CD14-positive monocyte (primary cell): ENCODE measurements around the gene PTPRE. TPM values are rescaled to one million over a fixed set of nuclear protein-coding genes. Genes with fewer than 3 reads are reported as not detected.

Source experiments
- DNase-seq, 3 donors: peaks; one replicate each; pipeline ENCODE4 v3.0.0-alpha.2; 2011 to 2022
- H2AFZ ChIP-seq: 2 replicates; pipeline ENCODE4 v1.6.0; 2012; ENCODE audit warnings: mild to moderate bottlenecking, low read depth, low read length, inconsistent platforms; ENCODE audit not compliant: insufficient read depth, poor library complexity, severe bottlenecking
- H3K27ac ChIP-seq, 2 donors: 1 replicate in 1 of 2; 2 replicates in 1 of 2; pipeline ENCODE4 v1.5.1; 2012 to 2013; ENCODE audit warnings: low read length in 2 of 2, control low read depth in 1 of 2, inconsistent platforms in 1 of 2, low read depth in 1 of 2, mild to moderate bottlenecking in 1 of 2
- H3K27me3 ChIP-seq, 2 donors: one replicate each; pipeline versions ENCODE4 v1.6.0 to v1.6.1; 2011 to 2013; ENCODE audit warnings: low read length in 2 of 2; ENCODE audit not compliant: control insufficient read depth in 2 of 2, insufficient read depth in 2 of 2
- H3K36me3 ChIP-seq, 2 donors: replicated peaks in 1 of 2; 1 replicate in 1 of 2; 2 replicates in 1 of 2; pipeline versions ENCODE4 v1.5.1 to v1.6.1; 2012 to 2013; ENCODE audit warnings: low read length in 2 of 2, control low read depth in 1 of 2, inconsistent platforms in 1 of 2, mild to moderate bottlenecking in 1 of 2; ENCODE audit not compliant: insufficient read depth in 2 of 2, control insufficient read depth in 1 of 2
- H3K4me1 ChIP-seq, 2 donors: 1 replicate in 1 of 2; 2 replicates in 1 of 2; pipeline versions ENCODE4 v1.5.1 to v1.6.1; 2012 to 2013; ENCODE audit warnings: low read length in 2 of 2, control low read depth in 1 of 2, inconsistent platforms in 1 of 2, mild to moderate bottlenecking in 1 of 2, moderate library complexity in 1 of 2; ENCODE audit not compliant: insufficient read depth in 2 of 2, control insufficient read depth in 1 of 2
- H3K4me2 ChIP-seq: replicated peaks from 2 replicates; pipeline ENCODE3; 2012; ENCODE audit warnings: low read length, moderate library complexity, mild to moderate bottlenecking; ENCODE audit not compliant: poor library complexity, severe bottlenecking; ENCODE audit errors: extremely low read depth
- H3K4me3 ChIP-seq, 3 experiments: fragments of 200-600 bp in 1 of 3; sonication (generic) in 1 of 3; replicated peaks in 1 of 3; 1 replicate in 2 of 3; 2 replicates in 1 of 3; pipeline ENCODE4 v1.5.1; 2011 to 2013; ENCODE audit warnings: low read length in 3 of 3, mild to moderate bottlenecking in 3 of 3, control low read depth in 2 of 3, low read depth in 2 of 3, inconsistent platforms in 1 of 3, moderate library complexity in 1 of 3
- H3K79me2 ChIP-seq: 2 replicates; pipeline ENCODE4 v1.6.0; 2012; ENCODE audit warnings: mild to moderate bottlenecking, control low read depth, inconsistent platforms, low read length, moderate library complexity; ENCODE audit not compliant: insufficient read depth
- H3K9ac ChIP-seq: 2 replicates; pipeline ENCODE4 v1.6.0; 2017; ENCODE audit warnings: low read length, mild to moderate bottlenecking; ENCODE audit not compliant: insufficient read depth, poor library complexity, severe bottlenecking
- H3K9me3 ChIP-seq, 2 donors: replicated peaks in 1 of 2; 1 replicate in 1 of 2; 2 replicates in 1 of 2; pipeline versions ENCODE4 v1.5.1 to v1.6.1; 2012 to 2013; ENCODE audit warnings: low read length in 2 of 2, control low read depth in 1 of 2; ENCODE audit not compliant: control insufficient read depth in 1 of 2, insufficient read depth in 1 of 2
- H4K20me1 ChIP-seq: 2 replicates; pipeline ENCODE4 v1.6.0; 2012; ENCODE audit warnings: mild to moderate bottlenecking, low read length, control low read depth, moderate library complexity; ENCODE audit not compliant: insufficient read depth
- H3K27ac Mint-ChIP-seq, 7 donors: one replicate each; pipeline ENCODE4 v1.8.0; 2020; ENCODE audit warnings: mild to moderate bottlenecking in 7 of 7, mixed read lengths in 7 of 7, moderate library complexity in 6 of 7, inconsistent platforms in 2 of 7
- H3K27me3 Mint-ChIP-seq, 3 donors: one replicate each; pipeline ENCODE4 v1.8.0; 2021 to 2022; ENCODE audit warnings: low read depth in 3 of 3, mild to moderate bottlenecking in 3 of 3, mixed read lengths in 3 of 3, moderate library complexity in 3 of 3, inconsistent platforms in 1 of 3
- H3K36me3 Mint-ChIP-seq, 2 donors: one replicate each; pipeline ENCODE4 v1.8.0; 2020; ENCODE audit warnings: mixed read lengths in 2 of 2, inconsistent platforms in 1 of 2, mild to moderate bottlenecking in 1 of 2
- H3K4me1 Mint-ChIP-seq: one replicate; pipeline ENCODE4 v1.8.0; 2020; ENCODE audit warnings: mild to moderate bottlenecking, mixed read lengths
- H3K4me3 Mint-ChIP-seq, 2 donors: one replicate each; pipeline ENCODE4 v1.8.0; 2020; ENCODE audit warnings: mild to moderate bottlenecking in 2 of 2, mixed read lengths in 2 of 2, moderate library complexity in 1 of 2
- H3K9me3 Mint-ChIP-seq, 7 donors: one replicate each; pipeline ENCODE4 v1.8.0; 2020 to 2022; ENCODE audit warnings: mixed read lengths in 7 of 7, mild to moderate bottlenecking in 6 of 7, moderate library complexity in 6 of 7, inconsistent platforms in 2 of 7
- WGBS: methylation state at CpG from one replicate; pipeline ENCODE4 v1.1.5; 2013; ENCODE audit warnings: missing lambda C conversion rate; ENCODE audit not compliant: insufficient coverage; 5-methylcytosine and 5-hydroxymethylcytosine counted together
- intact Hi-C, 2 donors: fragments of 100-400 bp; cut with micrococcal nuclease; formaldehyde crosslinking; loops; one replicate each; pipeline versions ENCODE4 v1.15.0 to v1.15.1; 2023
- polyA plus RNA-seq, 3 donors: library from polyadenylated mRNA; depleted of rRNA in 1 of 3; unstranded in 2 of 3; stranded (reverse) in 1 of 3; fragments of 300-500 nt in 2 of 3; fragments of >200 nt in 1 of 3; fragmentation: Illumina TruSeq in 2 of 3; gene quantifications; 1 replicate in 2 of 3; 2 replicates in 1 of 3; pipeline ENCODE4 v1.2.3, GENCODE V29; 2012 to 2021
- TF ChIP-seq, protein P1 (sequence below): fragments of 200-600 bp; IDR thresholded peaks from one replicate; pipeline ENCODE4 v1.8.0; 2022; ENCODE audit warnings: antibody characterized with exemption, mild to moderate bottlenecking

Gene PTPRE
- polyA plus RNA-seq, 3 donors, result 95.2 to 271 (median 125) TPM

DNA sequence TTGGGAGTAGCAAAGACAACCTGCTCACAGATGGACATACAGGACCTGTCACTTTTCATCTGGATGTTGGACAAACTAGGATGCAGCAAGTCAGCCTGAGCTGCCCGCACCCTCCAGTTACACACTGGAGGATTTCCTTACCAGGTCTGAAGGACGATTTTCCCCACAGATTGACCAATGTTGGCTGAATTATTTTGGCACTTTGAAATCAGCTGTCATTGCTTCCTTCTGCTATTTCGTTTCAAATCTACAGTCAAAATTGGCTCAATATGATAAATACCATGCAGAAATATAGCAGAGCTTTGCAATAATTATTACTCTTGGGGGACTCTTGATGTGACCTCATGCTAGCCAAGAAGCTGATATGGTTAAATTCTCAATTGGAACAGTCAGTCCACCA is 16.7 kb upstream of the PTPRE start:
- TF ChIP-seq, protein P1, sequence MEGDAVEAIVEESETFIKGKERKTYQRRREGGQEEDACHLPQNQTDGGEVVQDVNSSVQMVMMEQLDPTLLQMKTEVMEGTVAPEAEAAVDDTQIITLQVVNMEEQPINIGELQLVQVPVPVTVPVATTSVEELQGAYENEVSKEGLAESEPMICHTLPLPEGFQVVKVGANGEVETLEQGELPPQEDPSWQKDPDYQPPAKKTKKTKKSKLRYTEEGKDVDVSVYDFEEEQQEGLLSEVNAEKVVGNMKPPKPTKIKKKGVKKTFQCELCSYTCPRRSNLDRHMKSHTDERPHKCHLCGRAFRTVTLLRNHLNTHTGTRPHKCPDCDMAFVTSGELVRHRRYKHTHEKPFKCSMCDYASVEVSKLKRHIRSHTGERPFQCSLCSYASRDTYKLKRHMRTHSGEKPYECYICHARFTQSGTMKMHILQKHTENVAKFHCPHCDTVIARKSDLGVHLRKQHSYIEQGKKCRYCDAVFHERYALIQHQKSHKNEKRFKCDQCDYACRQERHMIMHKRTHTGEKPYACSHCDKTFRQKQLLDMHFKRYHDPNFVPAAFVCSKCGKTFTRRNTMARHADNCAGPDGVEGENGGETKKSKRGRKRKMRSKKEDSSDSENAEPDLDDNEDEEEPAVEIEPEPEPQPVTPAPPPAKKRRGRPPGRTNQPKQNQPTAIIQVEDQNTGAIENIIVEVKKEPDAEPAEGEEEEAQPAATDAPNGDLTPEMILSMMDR, result no peak
- no peak overlapping the region for H3K9ac ChIP-seq
- WGBS, result 0% methylated on average over 2 of the region's 3 CpGs

DNA sequence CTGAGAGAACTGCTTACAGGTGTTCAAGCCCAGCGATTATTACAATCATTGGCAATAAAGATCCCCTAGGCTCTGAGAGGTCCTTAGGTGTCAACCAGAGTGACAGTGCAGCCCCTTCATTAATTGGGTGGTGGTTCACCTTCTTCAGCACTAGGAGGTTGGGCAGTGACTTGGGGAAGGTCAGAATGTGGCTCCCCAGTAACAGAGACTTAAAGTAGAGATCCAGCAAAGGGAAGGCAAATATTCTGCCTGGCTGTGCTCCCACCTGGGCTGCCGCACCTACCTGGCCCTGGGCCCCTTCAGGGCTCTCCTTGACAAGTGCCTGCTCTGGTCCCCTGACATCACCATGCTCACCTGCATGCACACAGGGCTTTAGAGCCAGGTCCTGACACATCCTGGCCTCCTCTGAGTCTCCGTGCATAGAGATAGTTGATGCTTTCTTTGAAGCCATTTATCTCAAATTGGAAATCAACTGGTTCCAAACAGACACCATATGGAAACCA is 16.0 kb upstream of the PTPRE start:
- Histone ChIP-seq H3K4me2 (no peak overlapping the region), H3K9ac (no peak overlapping the region), H4K20me1 (no peaks in the 10 kb centered on the region), H3K79me2 (no peaks in the 10 kb centered on the region), H3K27me3 (no peaks in the 10 kb centered on the region), H3K27ac (peak overlapping the region in 1 of 2 donors; percentile 80), H3K4me1 (peaks cover 46 to 55% of the 10 kb centered on the region in 2 donors), H2AFZ (no peak overlapping the region), H3K4me3 (peak overlapping the region in 1 of 3 experiments; percentile 61), H3K36me3 (no peaks in the 10 kb centered on the region), H3K9me3 (no peaks in the 10 kb centered on the region)
- peaks cover 0 to 3% (median 0%) of the 10 kb centered on the region in 7 donors for H3K9me3 Mint-ChIP-seq
- H3K36me3 Mint-ChIP-seq, result no peaks in the 10 kb centered on the region
- no peaks in the 10 kb centered on the region for H3K27me3 Mint-ChIP-seq
- intact Hi-C loops, result no loop called here
- TF ChIP-seq, protein P1, result no peak
- no peak for DNase-seq
- no peak overlapping the region for H3K4me3 Mint-ChIP-seq
- H3K27ac Mint-ChIP-seq, result peak overlapping the region in 4 of 7 donors; percentile 35 to 89 (median 64)
- peaks cover 49% of the 10 kb centered on the region for H3K4me1 Mint-ChIP-seq
- whole genome bisulfite sequencing, result 100% methylated on average over 1 of the region's 3 CpGs

More for the DNA sequence above, 16.7 kb upstream of the PTPRE start:
- Mint-ChIP-seq H3K9me3 (peaks cover 0 to 3% (median 0%) of the 10 kb centered on the region in 7 donors), H3K4me1 (peaks cover 49% of the 10 kb centered on the region), H3K36me3 (no peaks in the 10 kb centered on the region), H3K27me3 (no peaks in the 10 kb centered on the region), H3K27ac (peak overlapping the region; percentile 83 to 94 (median 88)), H3K4me3 (peak overlapping the region in 1 of 2 donors; percentile 82)
- H3K27ac ChIP-seq, result peak overlapping the region; percentile 69 to 80
- H3K36me3 ChIP-seq, result no peaks in the 10 kb centered on the region
- H4K20me1 ChIP-seq, result no peaks in the 10 kb centered on the region
- no peak overlapping the region for H2AFZ ChIP-seq
- H3K79me2 ChIP-seq, result no peaks in the 10 kb centered on the region
- peak in 1 of 3 donors; percentile 25 for DNase-seq
- intact Hi-C loops, result no loop called here
- peak overlapping the region in 1 of 3 experiments; percentile 61 for H3K4me3 ChIP-seq
- no peaks in the 10 kb centered on the region for H3K9me3 ChIP-seq
- H3K4me1 ChIP-seq, result peaks cover 46 to 55% of the 10 kb centered on the region in 2 donors
- peak overlapping the region; percentile 69 for H3K4me2 ChIP-seq
- H3K27me3 ChIP-seq, result no peaks in the 10 kb centered on the region
